ENCODE measurements around the gene PLEKHA4. TPM values are rescaled to one million over a fixed set of nuclear protein-coding genes. Genes with fewer than 3 reads are reported as not detected.
"Not testable (repeated sequence)": the region's sequence is repeated elsewhere in the genome, so short reads cannot be mapped to it uniquely, and the experiment has no call there.

PLEKHA4 gene
- total and polyA plus RNA-seq, 4 donors, result 4.4 to 17.2 (median 6.3) TPM

DNA sequence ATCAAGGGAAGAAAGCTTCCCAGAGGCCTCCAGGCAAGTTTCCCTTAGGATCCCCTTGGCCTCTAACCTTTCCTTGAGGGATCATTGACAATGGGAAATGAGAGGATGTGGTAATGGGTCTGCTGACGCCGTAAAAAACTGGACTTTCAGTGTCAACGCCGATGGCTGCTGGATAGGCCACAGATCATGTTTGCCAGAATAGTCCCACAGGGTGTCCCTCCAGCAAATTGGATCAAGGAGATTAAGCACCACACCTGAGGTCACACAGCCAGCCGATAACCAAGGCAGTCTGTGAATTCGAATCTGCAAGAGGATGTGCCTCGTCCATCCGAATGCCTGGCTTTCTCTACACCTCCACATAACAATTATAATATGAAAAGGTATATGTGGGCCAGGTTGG is 75.1 kb downstream of the PLEKHA4 start (continued):
- TF ChIP-seq, protein P1, sequence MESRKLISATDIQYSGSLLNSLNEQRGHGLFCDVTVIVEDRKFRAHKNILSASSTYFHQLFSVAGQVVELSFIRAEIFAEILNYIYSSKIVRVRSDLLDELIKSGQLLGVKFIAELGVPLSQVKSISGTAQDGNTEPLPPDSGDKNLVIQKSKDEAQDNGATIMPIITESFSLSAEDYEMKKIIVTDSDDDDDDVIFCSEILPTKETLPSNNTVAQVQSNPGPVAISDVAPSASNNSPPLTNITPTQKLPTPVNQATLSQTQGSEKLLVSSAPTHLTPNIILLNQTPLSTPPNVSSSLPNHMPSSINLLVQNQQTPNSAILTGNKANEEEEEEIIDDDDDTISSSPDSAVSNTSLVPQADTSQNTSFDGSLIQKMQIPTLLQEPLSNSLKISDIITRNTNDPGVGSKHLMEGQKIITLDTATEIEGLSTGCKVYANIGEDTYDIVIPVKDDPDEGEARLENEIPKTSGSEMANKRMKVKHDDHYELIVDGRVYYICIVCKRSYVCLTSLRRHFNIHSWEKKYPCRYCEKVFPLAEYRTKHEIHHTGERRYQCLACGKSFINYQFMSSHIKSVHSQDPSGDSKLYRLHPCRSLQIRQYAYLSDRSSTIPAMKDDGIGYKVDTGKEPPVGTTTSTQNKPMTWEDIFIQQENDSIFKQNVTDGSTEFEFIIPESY (IDR thresholded peaks at IDR 0.05), result no peak

DNA sequence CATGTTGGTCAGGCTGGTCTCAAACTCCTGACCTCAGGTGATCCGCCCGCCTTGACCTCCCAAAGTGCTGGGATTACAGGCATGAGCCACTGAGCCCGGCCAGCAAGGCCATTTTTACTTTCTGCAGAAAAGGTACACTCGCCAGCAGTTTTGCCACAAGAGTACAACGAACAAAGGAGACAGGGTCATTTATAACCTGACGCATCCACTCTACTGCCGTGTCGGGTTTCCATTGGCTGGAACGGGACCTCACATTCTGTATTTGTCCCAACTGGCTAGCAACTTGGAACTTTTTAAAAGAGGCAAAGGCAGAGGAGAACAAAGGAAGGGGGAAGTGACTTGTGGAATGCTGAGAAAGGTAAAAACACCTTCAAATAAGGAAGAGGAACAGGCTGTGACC is 81.1 kb downstream of the PLEKHA4 start:
- H3K4me1 ChIP-seq (ENCODE audit: control insufficient read depth in 4 of 4, insufficient read depth in 4 of 4, low read length in 3 of 4); H3K4me3 ChIP-seq (ENCODE audit: low read depth in 1 of 3, low read length in 3 of 3); DNase-seq (ENCODE audit: low spot score); H3K27ac ChIP-seq (ENCODE audit: low read depth in 1 of 2, low read length in 2 of 2); H3K27me3 ChIP-seq (ENCODE audit: control insufficient read depth in 4 of 4, insufficient read depth in 4 of 4, low read length in 3 of 4); H3K9ac ChIP-seq (ENCODE audit: low read depth in 1 of 2, low read length in 2 of 2); H3K9me3 ChIP-seq (ENCODE audit: control insufficient read depth in 4 of 4, low read length in 3 of 4); H3K36me3 ChIP-seq (ENCODE audit: control insufficient read depth in 4 of 4, insufficient read depth in 3 of 4, low read depth in 1 of 4, low read length in 3 of 4): not testable (repeated sequence)
- WGBS, result 90% methylated on average over 9 of the region's 9 CpGs

Small RNA genes lying within 50 kb of the gene (small RNA-seq; reads per million reads assigned to genes)
- gene RNU6-317P, result not detected

Other genes starting within 250 kb of the PLEKHA4 start
Only the 30 nearest of the 32 such genes appear.
- 1 to 10 TPM; 2.3 to 4.5 TPM for gene DBP, start 231.2 kb downstream of the PLEKHA4 start, total RNA-seq
- gene DBP, start 231.2 kb downstream of the PLEKHA4 start, polyA plus RNA-seq, result 1 to 10 TPM; 1.2 to 1.3 TPM
- under 1 TPM; 0.09 to 0.33 TPM for gene CA11, start 222.4 kb downstream of the PLEKHA4 start, total RNA-seq
- 1 to 10 TPM in 1 of 2 donors, under 1 TPM in 1; 0.35 to 1.1 TPM for gene CA11, start 222.4 kb downstream of the PLEKHA4 start, polyA plus RNA-seq
- under 1 TPM in 1 of 2 donors, not detected in 1; 0.08 TPM for gene NTN5, start 195.6 kb downstream of the PLEKHA4 start, total RNA-seq
- under 1 TPM in 1 of 2 donors, not detected in 1; 0.09 TPM for gene NTN5, start 195.6 kb downstream of the PLEKHA4 start, polyA plus RNA-seq
- under 1 TPM in 1 of 2 donors, not detected in 1; 0.05 TPM for gene FUT2, start 172.6 kb downstream of the PLEKHA4 start, total RNA-seq
- under 1 TPM; 0.02 to 0.38 TPM for gene FUT2, start 172.6 kb downstream of the PLEKHA4 start, polyA plus RNA-seq
- under 1 TPM; 0.08 to 0.09 TPM for gene MAMSTR, start 148.9 kb downstream of the PLEKHA4 start, total RNA-seq
- under 1 TPM; 0.07 to 0.31 TPM for gene MAMSTR, start 148.9 kb downstream of the PLEKHA4 start, polyA plus RNA-seq
- gene RASIP1, start 128.0 kb downstream of the PLEKHA4 start, total RNA-seq, result 1 to 10 TPM; 4.8 to 5.4 TPM
- gene RASIP1, start 128.0 kb downstream of the PLEKHA4 start, polyA plus RNA-seq, result 1 to 10 TPM; 1.8 to 4.3 TPM
- gene IZUMO1, start 121.7 kb downstream of the PLEKHA4 start, total RNA-seq, result under 1 TPM; 0.33 to 0.47 TPM
- not detected for gene IZUMO1, start 121.7 kb downstream of the PLEKHA4 start, polyA plus RNA-seq
- 1 to 10 TPM; 1.3 to 6.8 TPM for gene FUT1, start 116.0 kb downstream of the PLEKHA4 start, total RNA-seq
- gene FUT1, start 116.0 kb downstream of the PLEKHA4 start, polyA plus RNA-seq, result under 1 TPM; 0.48 to 0.72 TPM
- 1 to 10 TPM in 1 of 2 donors, not detected in 1; 5.5 TPM for gene FGF21, start 113.1 kb downstream of the PLEKHA4 start, total RNA-seq
- gene FGF21, start 113.1 kb downstream of the PLEKHA4 start, polyA plus RNA-seq, result 10 to 100 TPM in 1 of 2 donors, 1 to 10 TPM in 1; 6.5 to 18.5 TPM
- gene BCAT2, start 57.6 kb downstream of the PLEKHA4 start, total RNA-seq, result 1 to 10 TPM; 8.9 to 9.2 TPM
- 10 to 100 TPM in 1 of 2 donors, 1 to 10 TPM in 1; 7.8 to 35.8 TPM for gene BCAT2, start 57.6 kb downstream of the PLEKHA4 start, polyA plus RNA-seq
- gene HSD17B14, start 32.1 kb downstream of the PLEKHA4 start, total RNA-seq, result 10 to 100 TPM in 1 of 2 donors, 1 to 10 TPM in 1; 3.7 to 11.2 TPM
- 10 to 100 TPM in 1 of 2 donors, 1 to 10 TPM in 1; 4.9 to 12.6 TPM for gene HSD17B14, start 32.1 kb downstream of the PLEKHA4 start, polyA plus RNA-seq
- 10 to 100 TPM; 13.2 to 52.5 TPM for gene PPP1R15A, start 3.8 kb upstream of the PLEKHA4 start, total RNA-seq
- gene PPP1R15A, start 3.8 kb upstream of the PLEKHA4 start, polyA plus RNA-seq, result 1 to 10 TPM; 5.6 to 9.3 TPM
- gene TULP2, start 30.1 kb upstream of the PLEKHA4 start, total RNA-seq, result under 1 TPM in 1 of 2 donors, not detected in 1; 0.05 TPM
- gene TULP2, start 30.1 kb upstream of the PLEKHA4 start, polyA plus RNA-seq, result under 1 TPM; 0.03 to 0.19 TPM
- gene NUCB1, start 31.7 kb upstream of the PLEKHA4 start, total RNA-seq, result 100 to 1,000 TPM; 196 to 280 TPM
- gene NUCB1, start 31.7 kb upstream of the PLEKHA4 start, polyA plus RNA-seq, result 100 to 1,000 TPM; 186 to 775 TPM
- 1 to 10 TPM in 1 of 2 donors, not detected in 1; 1.3 TPM for gene DHDH, start 65.1 kb upstream of the PLEKHA4 start, total RNA-seq
- under 1 TPM in 1 of 2 donors, not detected in 1; 0.16 TPM for gene DHDH, start 65.1 kb upstream of the PLEKHA4 start, polyA plus RNA-seq
- gene BAX, start 86.3 kb upstream of the PLEKHA4 start, total RNA-seq, result 10 to 100 TPM; 10.8 to 18.7 TPM
- 10 to 100 TPM; 10.5 to 27.0 TPM for gene BAX, start 86.3 kb upstream of the PLEKHA4 start, polyA plus RNA-seq
- 1,000 to 10,000 TPM; 2,528 to 9,360 TPM for gene FTL, start 96.7 kb upstream of the PLEKHA4 start, total RNA-seq
- over 10,000 TPM; 15,042 to 16,395 TPM for gene FTL, start 96.7 kb upstream of the PLEKHA4 start, polyA plus RNA-seq
- 1 to 10 TPM; 8.4 to 8.7 TPM for gene GYS1, start 124.7 kb upstream of the PLEKHA4 start, total RNA-seq
- gene GYS1, start 124.7 kb upstream of the PLEKHA4 start, polyA plus RNA-seq, result 1 to 10 TPM; 2.6 to 4.2 TPM
- gene RUVBL2, start 125.3 kb upstream of the PLEKHA4 start, total RNA-seq, result 10 to 100 TPM; 52.5 to 80.1 TPM
- gene RUVBL2, start 125.3 kb upstream of the PLEKHA4 start, polyA plus RNA-seq, result 10 to 100 TPM; 29.6 to 46.7 TPM
- gene LHB, start 148.5 kb upstream of the PLEKHA4 start, total RNA-seq, result not detected
- gene LHB, start 148.5 kb upstream of the PLEKHA4 start, polyA plus RNA-seq, result not detected
- gene CGB3, start 155.7 kb upstream of the PLEKHA4 start, total RNA-seq, result not detected
- gene CGB3, start 155.7 kb upstream of the PLEKHA4 start, polyA plus RNA-seq, result not detected
- not detected for gene CGB2, start 163.3 kb upstream of the PLEKHA4 start, total RNA-seq
- not detected for gene CGB2, start 163.3 kb upstream of the PLEKHA4 start, polyA plus RNA-seq
- not detected for gene CGB1, start 168.3 kb upstream of the PLEKHA4 start, total RNA-seq
- gene CGB1, start 168.3 kb upstream of the PLEKHA4 start, polyA plus RNA-seq, result not detected
- not detected for gene CGB5, start 175.2 kb upstream of the PLEKHA4 start, total RNA-seq
- not detected for gene CGB5, start 175.2 kb upstream of the PLEKHA4 start, polyA plus RNA-seq
- not detected for gene CGB8, start 180.5 kb upstream of the PLEKHA4 start, total RNA-seq
- gene CGB8, start 180.5 kb upstream of the PLEKHA4 start, polyA plus RNA-seq, result not detected
- not detected for gene CGB7, start 189.1 kb upstream of the PLEKHA4 start, total RNA-seq
- not detected for gene CGB7, start 189.1 kb upstream of the PLEKHA4 start, polyA plus RNA-seq
- not detected for gene NTF4, start 196.2 kb upstream of the PLEKHA4 start, total RNA-seq
- gene NTF4, start 196.2 kb upstream of the PLEKHA4 start, polyA plus RNA-seq, result not detected
- not detected for gene KCNA7, start 204.1 kb upstream of the PLEKHA4 start, total RNA-seq
- not detected for gene KCNA7, start 204.1 kb upstream of the PLEKHA4 start, polyA plus RNA-seq
- gene SNRNP70, start 216.8 kb upstream of the PLEKHA4 start, total RNA-seq, result 100 to 1,000 TPM; 118 to 166 TPM
- gene SNRNP70, start 216.8 kb upstream of the PLEKHA4 start, polyA plus RNA-seq, result 10 to 100 TPM; 34.2 to 71.6 TPM
- 1 to 10 TPM; 2.2 to 3.8 TPM for gene LIN7B, start 245.8 kb upstream of the PLEKHA4 start, total RNA-seq
- 1 to 10 TPM; 2.7 to 3.0 TPM for gene LIN7B, start 245.8 kb upstream of the PLEKHA4 start, polyA plus RNA-seq

All from liver (tissue), 10 donors.